ENCODE results near the gene BRPF3. TPM values are rescaled to one million over a fixed set of nuclear protein-coding genes. Genes with fewer than 3 reads are reported as not detected.

BRPF3 gene
- total and polyA plus RNA-seq, 4 donors: 7.5 to 20.0 (median 13.7) TPM

DNA sequence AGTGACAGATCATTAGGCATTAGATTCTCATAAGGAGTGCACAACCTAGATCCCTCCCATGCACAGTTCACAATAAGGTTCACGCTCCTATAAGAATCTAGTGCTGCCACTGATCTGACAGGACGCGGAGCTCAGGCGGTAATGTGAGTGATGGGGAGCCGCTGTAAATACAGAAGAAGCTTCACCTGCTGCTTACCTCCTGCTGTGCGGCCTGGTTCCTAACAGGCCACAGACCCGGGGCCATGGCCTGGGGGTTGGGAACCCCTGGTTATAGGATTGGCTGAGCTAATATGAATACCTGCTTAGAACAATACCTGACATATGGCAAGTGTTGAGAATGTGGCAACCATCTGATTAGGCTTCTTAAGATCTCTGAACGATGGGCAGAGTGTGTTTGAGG lies 75.7 kb downstream of the BRPF3 start (continued):
- no peak for TF ChIP-seq CTCF (IDR thresholded peaks at IDR 0.05; ENCODE audit: low read depth, low read length, missing input control)
- no peak for TF ChIP-seq SP1 (IDR thresholded peaks at IDR 0.05)
- no peak for TF ChIP-seq FOXA2 (IDR thresholded peaks at IDR 0.05)
- no peak for TF ChIP-seq NR2F2 (IDR thresholded peaks at IDR 0.05)
- TF ChIP-seq, protein P1, sequence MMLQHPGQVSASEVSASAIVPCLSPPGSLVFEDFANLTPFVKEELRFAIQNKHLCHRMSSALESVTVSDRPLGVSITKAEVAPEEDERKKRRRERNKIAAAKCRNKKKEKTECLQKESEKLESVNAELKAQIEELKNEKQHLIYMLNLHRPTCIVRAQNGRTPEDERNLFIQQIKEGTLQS (IDR thresholded peaks at IDR 0.05): no peak
- TF ChIP-seq YY1 (IDR thresholded peaks at IDR 0.05): no peak

- DNase-seq (ENCODE audit: low spot score): no peak
- Histone ChIP-seq H3K9me3 (ENCODE audit: control insufficient read depth in 4 of 4, low read length in 3 of 4) (no peaks in the 10 kb centered on the region), H3K4me3 (ENCODE audit: low read depth in 1 of 3, low read length in 3 of 3) (no peak overlapping the region), H3K27me3 (ENCODE audit: control insufficient read depth in 4 of 4, insufficient read depth in 4 of 4, low read length in 3 of 4) (peaks cover 0 to 6% (median 2%) of the 10 kb centered on the region in 4 donors), H3K9ac (ENCODE audit: low read depth in 1 of 2, low read length in 2 of 2) (no peak overlapping the region), H3K27ac (ENCODE audit: low read depth in 1 of 2, low read length in 2 of 2) (no peak overlapping the region), H3K4me1 (ENCODE audit: control insufficient read depth in 4 of 4, insufficient read depth in 4 of 4, low read length in 3 of 4) (peaks cover 0 to 2% (median 0%) of the 10 kb centered on the region in 4 donors), H3K36me3 (ENCODE audit: control insufficient read depth in 4 of 4, insufficient read depth in 3 of 4, low read depth in 1 of 4, low read length in 3 of 4) (no peaks in the 10 kb centered on the region)
- WGBS: 96% methylated on average over 5 of the region's 5 CpGs
- TF ChIP-seq JUND (IDR thresholded peaks at IDR 0.05) (no peak), GABPA (IDR thresholded peaks at IDR 0.05 in 1 of 2, conservative IDR thresholded peaks at IDR 0.05 in 1 of 2) (no peak), RAD21 (IDR thresholded peaks at IDR 0.05) (no peak)
Observed at GRCh38 chr6:36273067-36273466, 76.5 kb downstream of the BRPF3 start.

DNA sequence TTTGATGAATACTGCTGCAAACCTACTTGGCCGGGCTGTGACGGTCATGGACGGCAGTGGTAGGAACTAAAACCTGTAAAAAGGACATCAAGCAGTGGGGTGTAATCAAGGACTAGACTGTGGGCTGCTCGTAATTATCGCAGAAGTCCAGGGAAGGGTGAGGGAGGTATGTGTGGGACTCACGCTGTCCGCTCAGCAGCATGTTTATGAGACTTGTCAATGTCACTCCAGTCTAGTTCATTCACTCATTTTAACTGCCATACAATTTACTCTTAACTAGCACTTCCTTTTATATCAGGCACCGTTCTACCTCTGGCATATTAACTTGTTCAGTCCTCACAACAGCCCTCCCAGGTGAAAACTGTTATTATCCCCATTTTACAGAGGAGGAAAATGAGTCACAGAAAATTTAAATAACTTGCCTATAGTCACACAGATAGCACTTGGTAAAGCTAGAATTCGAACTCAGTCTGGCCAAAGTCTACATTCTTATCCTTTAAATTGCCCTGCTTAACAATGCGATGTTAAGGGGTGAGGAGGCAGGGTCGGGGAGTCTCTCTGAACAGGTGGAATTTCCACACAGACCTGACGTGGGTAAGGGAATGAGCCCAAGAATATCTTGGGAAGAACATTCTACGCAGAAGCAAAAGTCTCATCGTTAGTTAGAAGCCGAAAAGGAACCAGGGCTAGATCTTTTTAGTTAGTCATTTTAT lies 77.4 kb downstream of the BRPF3 start:
- WGBS: 84% methylated on average over 15 of the region's 15 CpGs
- no peak for DNase-seq (ENCODE audit: low spot score)

More for the DNA sequence above, 77.4 kb downstream of the BRPF3 start:
- TF ChIP-seq, protein P2, sequence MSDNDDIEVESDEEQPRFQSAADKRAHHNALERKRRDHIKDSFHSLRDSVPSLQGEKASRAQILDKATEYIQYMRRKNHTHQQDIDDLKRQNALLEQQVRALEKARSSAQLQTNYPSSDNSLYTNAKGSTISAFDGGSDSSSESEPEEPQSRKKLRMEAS (IDR thresholded peaks at IDR 0.05): no peak
- TF ChIP-seq, protein P3, sequence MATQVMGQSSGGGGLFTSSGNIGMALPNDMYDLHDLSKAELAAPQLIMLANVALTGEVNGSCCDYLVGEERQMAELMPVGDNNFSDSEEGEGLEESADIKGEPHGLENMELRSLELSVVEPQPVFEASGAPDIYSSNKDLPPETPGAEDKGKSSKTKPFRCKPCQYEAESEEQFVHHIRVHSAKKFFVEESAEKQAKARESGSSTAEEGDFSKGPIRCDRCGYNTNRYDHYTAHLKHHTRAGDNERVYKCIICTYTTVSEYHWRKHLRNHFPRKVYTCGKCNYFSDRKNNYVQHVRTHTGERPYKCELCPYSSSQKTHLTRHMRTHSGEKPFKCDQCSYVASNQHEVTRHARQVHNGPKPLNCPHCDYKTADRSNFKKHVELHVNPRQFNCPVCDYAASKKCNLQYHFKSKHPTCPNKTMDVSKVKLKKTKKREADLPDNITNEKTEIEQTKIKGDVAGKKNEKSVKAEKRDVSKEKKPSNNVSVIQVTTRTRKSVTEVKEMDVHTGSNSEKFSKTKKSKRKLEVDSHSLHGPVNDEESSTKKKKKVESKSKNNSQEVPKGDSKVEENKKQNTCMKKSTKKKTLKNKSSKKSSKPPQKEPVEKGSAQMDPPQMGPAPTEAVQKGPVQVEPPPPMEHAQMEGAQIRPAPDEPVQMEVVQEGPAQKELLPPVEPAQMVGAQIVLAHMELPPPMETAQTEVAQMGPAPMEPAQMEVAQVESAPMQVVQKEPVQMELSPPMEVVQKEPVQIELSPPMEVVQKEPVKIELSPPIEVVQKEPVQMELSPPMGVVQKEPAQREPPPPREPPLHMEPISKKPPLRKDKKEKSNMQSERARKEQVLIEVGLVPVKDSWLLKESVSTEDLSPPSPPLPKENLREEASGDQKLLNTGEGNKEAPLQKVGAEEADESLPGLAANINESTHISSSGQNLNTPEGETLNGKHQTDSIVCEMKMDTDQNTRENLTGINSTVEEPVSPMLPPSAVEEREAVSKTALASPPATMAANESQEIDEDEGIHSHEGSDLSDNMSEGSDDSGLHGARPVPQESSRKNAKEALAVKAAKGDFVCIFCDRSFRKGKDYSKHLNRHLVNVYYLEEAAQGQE (IDR thresholded peaks at IDR 0.05): no peak
- no peak for TF ChIP-seq HNF4A (conservative IDR thresholded peaks at IDR 0.05)
- TF ChIP-seq RXRA (IDR thresholded peaks at IDR 0.05): no peak
- TF ChIP-seq RAD21 (IDR thresholded peaks at IDR 0.05): no peak
- TF ChIP-seq FOXA1 (IDR thresholded peaks at IDR 0.05): no peak
- H3K36me3 ChIP-seq (ENCODE audit: control insufficient read depth in 4 of 4, insufficient read depth in 3 of 4, low read depth in 1 of 4, low read length in 3 of 4): no peaks in the 10 kb centered on the region
- H3K27me3 ChIP-seq (ENCODE audit: control insufficient read depth in 4 of 4, insufficient read depth in 4 of 4, low read length in 3 of 4): peaks cover 0 to 6% (median 2%) of the 10 kb centered on the region in 4 donors
- H3K27ac ChIP-seq (ENCODE audit: low read depth in 1 of 2, low read length in 2 of 2): no peak overlapping the region
- H3K9me3 ChIP-seq (ENCODE audit: control insufficient read depth in 4 of 4, low read length in 3 of 4): no peaks in the 10 kb centered on the region
- H3K4me1 ChIP-seq (ENCODE audit: control insufficient read depth in 4 of 4, insufficient read depth in 4 of 4, low read length in 3 of 4): peaks cover 0 to 2% (median 0%) of the 10 kb centered on the region in 4 donors
- H3K9ac ChIP-seq (ENCODE audit: low read depth in 1 of 2, low read length in 2 of 2): no peak overlapping the region
- no peak overlapping the region for H3K4me3 ChIP-seq (ENCODE audit: low read depth in 1 of 3, low read length in 3 of 3)
